MCF 10A (cell line): ENCODE results near the gene PRDM1. TPM values are rescaled to one million over a fixed set of nuclear protein-coding genes. Genes with fewer than 3 reads are reported as not detected.

ENCODE experiments used
- BruUV-seq: library from RNA; stranded (reverse); fragments of 400-500 nt; replicated peaks from 2 replicates; lab custom pipeline; 2021; lab: Mats Ljungman, UMichigan
- CTCF ChIA-PET: fragments of 300-600 bp; sonication (Branson Sonifier 250); formaldehyde crosslinking; extraction: SDS; loops from one replicate; lab custom pipeline; 2021; ENCODE audit warnings: antibody characterized with exemption, inconsistent platforms; lab: Yijun Ruan, JAX
- POLR2A ChIA-PET: fragments of 300-600, 350-650 bp; sonication (Branson Sonifier 250); formaldehyde crosslinking; extraction: SDS; loops from one replicate; lab custom pipeline; 2020; ENCODE audit warnings: antibody characterized with exemption, inconsistent platforms; lab: Yijun Ruan, JAX
- DNase-seq: peaks from one replicate; pipeline ENCODE4 v3.0.0-alpha.2; 2018; ENCODE audit not compliant: unreplicated experiment
- H3K27ac Mint-ChIP-seq: one replicate; pipeline ENCODE4 v1.8.0; 2022; ENCODE audit warnings: mild to moderate bottlenecking, low read depth, mixed read lengths; ENCODE audit not compliant: unreplicated experiment
- H3K27me3 Mint-ChIP-seq: one replicate; pipeline ENCODE4 v1.8.0; 2022; ENCODE audit warnings: mixed read lengths; ENCODE audit not compliant: insufficient read depth, unreplicated experiment
- H3K36me3 Mint-ChIP-seq: one replicate; pipeline ENCODE4 v1.8.0; 2022; ENCODE audit warnings: mild to moderate bottlenecking, moderate library complexity, mixed read lengths; ENCODE audit not compliant: insufficient read depth, unreplicated experiment
- H3K4me1 Mint-ChIP-seq: one replicate; pipeline ENCODE4 v1.8.0; 2022; ENCODE audit warnings: mixed read lengths; ENCODE audit not compliant: insufficient read depth, unreplicated experiment
- H3K4me3 Mint-ChIP-seq: one replicate; pipeline ENCODE4 v1.8.0; 2022; ENCODE audit warnings: mild to moderate bottlenecking, moderate library complexity, mixed read lengths; ENCODE audit not compliant: unreplicated experiment
- H3K9me3 Mint-ChIP-seq: one replicate; pipeline ENCODE4 v1.8.0; 2022; ENCODE audit warnings: mixed read lengths; ENCODE audit not compliant: unreplicated experiment
- intact Hi-C: fragments of 100-400 bp; cut with micrococcal nuclease; formaldehyde crosslinking; loops from 2 replicates; pipeline ENCODE4 v1.14.1; 2022
- total RNA-seq: library from RNA; stranded (reverse); gene quantifications from 2 replicates; pipeline ENCODE4 v1.2.3, GENCODE V29; 2022
- TF ChIP-seq, protein P1 (sequence below): fragments of 200-600 bp; IDR thresholded peaks from one replicate; pipeline ENCODE4 v1.8.0; 2022; ENCODE audit warnings: antibody characterized with exemption, mild to moderate bottlenecking; ENCODE audit not compliant: unreplicated experiment

Gene PRDM1
- total RNA-seq, 1 experiment from 2014 or later, result 13.1 TPM

DNA sequence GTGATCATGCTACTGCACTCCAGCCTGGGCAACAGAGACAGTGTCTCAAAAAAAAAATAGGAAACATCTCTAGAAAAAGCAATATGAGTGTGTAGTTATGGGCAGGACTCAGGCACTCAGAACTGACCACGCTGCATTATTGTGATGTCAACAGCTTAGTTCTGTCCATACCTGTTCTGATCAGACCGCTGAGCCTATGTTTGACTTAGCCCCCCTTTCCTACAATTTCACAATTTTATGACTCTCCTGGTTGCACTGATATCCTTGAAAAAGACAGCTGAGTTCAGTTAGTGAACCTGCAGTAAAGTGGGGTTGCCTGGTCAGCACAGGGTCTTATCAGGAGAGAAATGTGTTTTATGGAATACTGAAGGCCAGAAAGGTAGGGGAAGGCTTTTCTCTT is 37.8 kb upstream of the PRDM1 start:
- TF ChIP-seq, protein P1, sequence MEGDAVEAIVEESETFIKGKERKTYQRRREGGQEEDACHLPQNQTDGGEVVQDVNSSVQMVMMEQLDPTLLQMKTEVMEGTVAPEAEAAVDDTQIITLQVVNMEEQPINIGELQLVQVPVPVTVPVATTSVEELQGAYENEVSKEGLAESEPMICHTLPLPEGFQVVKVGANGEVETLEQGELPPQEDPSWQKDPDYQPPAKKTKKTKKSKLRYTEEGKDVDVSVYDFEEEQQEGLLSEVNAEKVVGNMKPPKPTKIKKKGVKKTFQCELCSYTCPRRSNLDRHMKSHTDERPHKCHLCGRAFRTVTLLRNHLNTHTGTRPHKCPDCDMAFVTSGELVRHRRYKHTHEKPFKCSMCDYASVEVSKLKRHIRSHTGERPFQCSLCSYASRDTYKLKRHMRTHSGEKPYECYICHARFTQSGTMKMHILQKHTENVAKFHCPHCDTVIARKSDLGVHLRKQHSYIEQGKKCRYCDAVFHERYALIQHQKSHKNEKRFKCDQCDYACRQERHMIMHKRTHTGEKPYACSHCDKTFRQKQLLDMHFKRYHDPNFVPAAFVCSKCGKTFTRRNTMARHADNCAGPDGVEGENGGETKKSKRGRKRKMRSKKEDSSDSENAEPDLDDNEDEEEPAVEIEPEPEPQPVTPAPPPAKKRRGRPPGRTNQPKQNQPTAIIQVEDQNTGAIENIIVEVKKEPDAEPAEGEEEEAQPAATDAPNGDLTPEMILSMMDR, result no peak
- CTCF ChIA-PET, result interaction anchor here (0.6 kb wide), 2 partner anchors 15 to 301 kb away, joined by 4 read pairs; no protein-coding TSS in a partner anchor
- Mint-ChIP-seq H3K36me3 (peaks cover 6% of the 10 kb centered on the region), H3K9me3 (no peaks in the 10 kb centered on the region), H3K27me3 (no peaks in the 10 kb centered on the region), H3K27ac (no peak overlapping the region), H3K4me3 (no peak overlapping the region), H3K4me1 (no peaks in the 10 kb centered on the region)
- POLR2A ChIA-PET, result interaction anchor here (0.6 to 1.8 kb wide), 2 partner anchors 8 to 248 kb away, joined by 3 to 5 read pairs; no protein-coding TSS in a partner anchor
- BruUV-seq, result no TSS peak
- DNase-seq, result no peak
- intact Hi-C loops, result no loop called here

DNA sequence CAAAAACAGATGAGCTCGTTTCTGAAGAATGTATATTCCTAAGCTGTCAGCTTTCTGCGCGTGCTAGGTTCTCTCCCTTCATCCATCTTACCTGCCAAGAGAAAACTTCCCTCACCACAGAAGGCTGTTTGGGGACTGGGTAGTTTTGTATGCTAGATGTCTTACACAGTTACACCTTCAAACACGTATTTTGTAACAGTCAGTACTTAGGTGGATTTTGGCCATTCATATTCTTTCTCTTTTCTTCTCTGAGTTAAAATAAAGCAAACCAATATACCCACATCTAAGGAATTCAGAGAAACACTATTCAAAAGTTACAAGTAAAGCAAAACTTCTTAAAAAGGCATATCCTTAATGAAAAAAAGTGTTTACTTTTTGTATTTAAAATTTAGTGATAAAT is 35.6 kb upstream of the PRDM1 start:
- Mint-ChIP-seq H3K4me1 (no peaks in the 10 kb centered on the region), H3K4me3 (no peak overlapping the region), H3K9me3 (no peaks in the 10 kb centered on the region), H3K27ac (no peak overlapping the region), H3K36me3 (peaks cover 6% of the 10 kb centered on the region), H3K27me3 (no peaks in the 10 kb centered on the region)
- CTCF ChIA-PET, result no interaction called here
- intact Hi-C loops, result no loop called here
- BruUV-seq, result no TSS peak
- no peak for DNase-seq
- POLR2A ChIA-PET, result no interaction called here
- TF ChIP-seq, protein P1, result no peak

DNA sequence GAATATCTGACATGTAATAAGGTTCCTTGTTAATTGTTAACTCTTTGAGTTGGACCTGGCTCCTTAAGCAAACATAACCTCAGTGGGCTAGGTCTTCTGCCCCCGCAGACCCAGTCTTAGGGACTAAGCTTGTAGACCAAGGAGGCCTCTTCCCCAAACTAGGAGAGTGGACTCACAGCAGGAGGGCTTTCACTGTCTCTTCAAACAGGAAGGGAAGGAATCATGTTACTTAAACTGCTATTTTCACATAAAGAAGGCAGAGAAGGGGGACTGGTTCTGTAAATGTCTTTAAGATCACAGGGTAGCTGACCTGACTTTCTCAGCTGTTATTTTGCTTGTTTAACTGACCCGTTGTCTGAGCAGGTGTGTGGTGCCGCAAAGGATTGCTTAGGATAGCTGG is 34.9 kb upstream of the PRDM1 start:
- ChIA-PET CTCF (interaction anchor here (0.6 kb wide), 1 partner anchor 32 kb away, joined by 3 read pairs; no protein-coding TSS in a partner anchor), POLR2A (no interaction called here)
- no peaks in the 10 kb centered on the region for H3K27me3 Mint-ChIP-seq
- H3K36me3 Mint-ChIP-seq, result peaks cover 6% of the 10 kb centered on the region
- no peaks in the 10 kb centered on the region for H3K9me3 Mint-ChIP-seq
- no TSS peak for BruUV-seq
- no peak for DNase-seq
- H3K4me1 Mint-ChIP-seq, result no peaks in the 10 kb centered on the region
- H3K27ac Mint-ChIP-seq, result no peak overlapping the region
- TF ChIP-seq, protein P1, result no peak
- intact Hi-C loops, result no loop called here
- H3K4me3 Mint-ChIP-seq, result no peak overlapping the region

DNA sequence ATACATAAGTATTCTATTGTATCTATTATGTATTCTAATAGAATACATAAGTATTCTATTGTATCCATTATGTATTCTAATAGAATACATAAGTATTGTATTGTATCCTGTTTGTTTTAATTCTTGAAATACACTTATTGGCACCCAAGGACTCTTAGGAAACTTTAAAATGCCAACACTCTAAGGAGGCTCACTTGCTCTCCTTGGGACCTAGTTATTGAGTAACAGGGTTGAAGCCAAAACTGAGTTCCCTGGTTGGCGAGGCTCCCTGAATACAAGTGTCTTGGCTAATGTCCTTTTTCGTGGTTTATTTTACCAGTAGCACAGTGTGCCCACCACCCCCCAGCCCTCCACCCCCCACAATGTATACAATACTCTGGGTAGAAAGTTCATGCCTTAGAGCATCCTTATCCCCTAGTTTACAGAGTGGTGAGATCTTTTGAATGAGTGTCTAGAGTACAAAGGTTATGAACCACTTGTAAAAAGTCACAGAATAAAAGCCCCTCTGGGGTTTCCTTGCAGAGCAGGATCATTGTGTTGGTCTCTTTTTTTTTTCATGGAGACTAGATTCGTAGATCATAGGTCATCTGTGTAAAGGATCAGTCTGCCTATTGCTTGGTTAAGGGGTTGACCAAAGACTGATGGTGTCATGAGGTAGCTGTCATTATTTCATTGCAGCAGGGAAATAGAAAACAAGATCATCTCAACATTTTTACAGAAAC is 32.5 kb upstream of the PRDM1 start:
- intact Hi-C loops, result no loop called here
- TF ChIP-seq, protein P1, result no peak
- Mint-ChIP-seq H3K27ac (no peak overlapping the region), H3K9me3 (no peaks in the 10 kb centered on the region), H3K4me3 (no peak overlapping the region), H3K27me3 (no peaks in the 10 kb centered on the region), H3K36me3 (peaks cover 6% of the 10 kb centered on the region), H3K4me1 (peaks cover 6% of the 10 kb centered on the region)
- ChIA-PET CTCF (no interaction called here), POLR2A (no interaction called here)
- no peak for DNase-seq
- BruUV-seq, result no TSS peak
